ENCODE measurements around the gene GOSR1.
"Not testable (repeated sequence)": the region's sequence is repeated elsewhere in the genome, so short reads cannot be mapped to it uniquely, and the experiment has no call there.

DNA sequence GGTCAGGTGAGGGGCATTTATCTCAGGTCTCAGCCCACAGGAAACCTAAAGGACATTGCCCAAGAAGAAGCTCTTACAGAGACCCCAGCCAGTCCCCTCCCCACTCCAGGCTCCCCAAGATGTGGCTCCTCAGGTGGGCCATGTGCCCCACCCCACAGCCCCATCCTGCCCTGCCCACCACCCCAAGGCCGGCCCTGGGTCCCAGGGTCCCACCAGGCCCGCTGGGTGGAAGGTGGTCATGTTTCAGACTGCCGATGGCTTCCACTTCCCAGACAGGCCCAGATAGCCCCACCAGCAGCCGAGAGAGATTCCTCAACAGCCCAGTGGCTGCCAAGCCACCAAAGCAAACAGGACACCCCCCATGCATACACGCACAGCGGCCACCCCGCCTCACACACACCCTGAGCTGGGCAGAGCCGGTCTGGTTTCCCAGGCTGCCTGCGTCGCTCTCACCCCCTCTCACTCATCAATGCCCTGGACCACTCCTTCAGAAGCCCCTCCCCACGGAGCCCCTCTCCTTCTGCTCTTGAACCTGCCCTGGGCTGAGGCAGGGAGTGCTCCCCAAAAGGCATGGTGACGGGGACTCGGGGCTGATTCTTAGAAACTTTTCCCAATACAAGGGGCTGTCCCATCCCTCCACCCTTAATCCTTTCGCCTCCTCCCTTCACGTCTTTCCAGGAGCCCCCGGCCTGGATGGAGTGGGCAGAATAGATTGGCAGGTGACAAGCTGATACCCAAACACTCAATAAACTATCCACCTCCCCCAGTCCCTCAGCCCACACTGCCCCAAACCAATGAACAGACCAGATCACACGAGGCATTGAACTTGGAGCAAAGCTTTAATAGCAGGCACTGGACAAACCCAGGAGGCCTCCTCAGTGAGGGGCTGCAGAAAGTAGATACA is 95.7 kb downstream of the GOSR1 start:
- TF ChIP-seq, protein P1, sequence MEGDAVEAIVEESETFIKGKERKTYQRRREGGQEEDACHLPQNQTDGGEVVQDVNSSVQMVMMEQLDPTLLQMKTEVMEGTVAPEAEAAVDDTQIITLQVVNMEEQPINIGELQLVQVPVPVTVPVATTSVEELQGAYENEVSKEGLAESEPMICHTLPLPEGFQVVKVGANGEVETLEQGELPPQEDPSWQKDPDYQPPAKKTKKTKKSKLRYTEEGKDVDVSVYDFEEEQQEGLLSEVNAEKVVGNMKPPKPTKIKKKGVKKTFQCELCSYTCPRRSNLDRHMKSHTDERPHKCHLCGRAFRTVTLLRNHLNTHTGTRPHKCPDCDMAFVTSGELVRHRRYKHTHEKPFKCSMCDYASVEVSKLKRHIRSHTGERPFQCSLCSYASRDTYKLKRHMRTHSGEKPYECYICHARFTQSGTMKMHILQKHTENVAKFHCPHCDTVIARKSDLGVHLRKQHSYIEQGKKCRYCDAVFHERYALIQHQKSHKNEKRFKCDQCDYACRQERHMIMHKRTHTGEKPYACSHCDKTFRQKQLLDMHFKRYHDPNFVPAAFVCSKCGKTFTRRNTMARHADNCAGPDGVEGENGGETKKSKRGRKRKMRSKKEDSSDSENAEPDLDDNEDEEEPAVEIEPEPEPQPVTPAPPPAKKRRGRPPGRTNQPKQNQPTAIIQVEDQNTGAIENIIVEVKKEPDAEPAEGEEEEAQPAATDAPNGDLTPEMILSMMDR (IDR thresholded peaks at IDR 0.05): not testable (repeated sequence)
- not testable (repeated sequence) for TF ChIP-seq POLR2A (IDR thresholded peaks at IDR 0.05)
